ENCODE measurements around the gene TBXA2R. TPM values are rescaled to one million over a fixed set of nuclear protein-coding genes. Genes with fewer than 3 reads are reported as not detected.

TBXA2R gene
- total RNA-seq, 1 donor from 2014 or later, result 0.23 TPM

- Mint-ChIP-seq H3K27me3 (ENCODE audit: low read depth) (no peaks in the 10 kb centered on the region), H3K9me3 (no peaks in the 10 kb centered on the region), H3K4me3 (no peak overlapping the region), H3K36me3 (ENCODE audit: low read depth) (no peaks in the 10 kb centered on the region), H3K27ac (ENCODE audit: unreplicated experiment) (peak overlapping the region; percentile 67), H3K4me1 (no peaks in the 10 kb centered on the region)
- TF ChIP-seq, protein P1, sequence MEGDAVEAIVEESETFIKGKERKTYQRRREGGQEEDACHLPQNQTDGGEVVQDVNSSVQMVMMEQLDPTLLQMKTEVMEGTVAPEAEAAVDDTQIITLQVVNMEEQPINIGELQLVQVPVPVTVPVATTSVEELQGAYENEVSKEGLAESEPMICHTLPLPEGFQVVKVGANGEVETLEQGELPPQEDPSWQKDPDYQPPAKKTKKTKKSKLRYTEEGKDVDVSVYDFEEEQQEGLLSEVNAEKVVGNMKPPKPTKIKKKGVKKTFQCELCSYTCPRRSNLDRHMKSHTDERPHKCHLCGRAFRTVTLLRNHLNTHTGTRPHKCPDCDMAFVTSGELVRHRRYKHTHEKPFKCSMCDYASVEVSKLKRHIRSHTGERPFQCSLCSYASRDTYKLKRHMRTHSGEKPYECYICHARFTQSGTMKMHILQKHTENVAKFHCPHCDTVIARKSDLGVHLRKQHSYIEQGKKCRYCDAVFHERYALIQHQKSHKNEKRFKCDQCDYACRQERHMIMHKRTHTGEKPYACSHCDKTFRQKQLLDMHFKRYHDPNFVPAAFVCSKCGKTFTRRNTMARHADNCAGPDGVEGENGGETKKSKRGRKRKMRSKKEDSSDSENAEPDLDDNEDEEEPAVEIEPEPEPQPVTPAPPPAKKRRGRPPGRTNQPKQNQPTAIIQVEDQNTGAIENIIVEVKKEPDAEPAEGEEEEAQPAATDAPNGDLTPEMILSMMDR (conservative IDR thresholded peaks at IDR 0.05), result no peak
- DNase-seq (ENCODE audit: low read depth, low spot score), result no peak
Observed at GRCh38 chr19:3615524-3616135, 9.0 kb upstream of the TBXA2R start.

GRCh38 chr19:3614858-3615505 is 8.3 kb upstream of the TBXA2R start:
- Mint-ChIP-seq H3K27me3 (ENCODE audit: low read depth) (no peaks in the 10 kb centered on the region), H3K4me3 (no peak overlapping the region), H3K4me1 (no peaks in the 10 kb centered on the region), H3K27ac (ENCODE audit: unreplicated experiment) (peak overlapping the region; percentile 67), H3K36me3 (ENCODE audit: low read depth) (no peaks in the 10 kb centered on the region), H3K9me3 (no peaks in the 10 kb centered on the region)
- TF ChIP-seq, protein P1 (conservative IDR thresholded peaks at IDR 0.05), result no peak
- DNase-seq (ENCODE audit: low read depth, low spot score), result no peak

GRCh38 chr19:3613818-3614661 is 7.4 kb upstream of the TBXA2R start:
- Mint-ChIP-seq H3K4me3 (no peak overlapping the region), H3K27ac (ENCODE audit: unreplicated experiment) (no peak overlapping the region), H3K36me3 (ENCODE audit: low read depth) (no peaks in the 10 kb centered on the region), H3K9me3 (no peaks in the 10 kb centered on the region), H3K4me1 (no peaks in the 10 kb centered on the region), H3K27me3 (ENCODE audit: low read depth) (no peaks in the 10 kb centered on the region)
- DNase-seq (ENCODE audit: low read depth, low spot score), result no peak
- TF ChIP-seq, protein P1 (conservative IDR thresholded peaks at IDR 0.05), result no peak

DNA sequence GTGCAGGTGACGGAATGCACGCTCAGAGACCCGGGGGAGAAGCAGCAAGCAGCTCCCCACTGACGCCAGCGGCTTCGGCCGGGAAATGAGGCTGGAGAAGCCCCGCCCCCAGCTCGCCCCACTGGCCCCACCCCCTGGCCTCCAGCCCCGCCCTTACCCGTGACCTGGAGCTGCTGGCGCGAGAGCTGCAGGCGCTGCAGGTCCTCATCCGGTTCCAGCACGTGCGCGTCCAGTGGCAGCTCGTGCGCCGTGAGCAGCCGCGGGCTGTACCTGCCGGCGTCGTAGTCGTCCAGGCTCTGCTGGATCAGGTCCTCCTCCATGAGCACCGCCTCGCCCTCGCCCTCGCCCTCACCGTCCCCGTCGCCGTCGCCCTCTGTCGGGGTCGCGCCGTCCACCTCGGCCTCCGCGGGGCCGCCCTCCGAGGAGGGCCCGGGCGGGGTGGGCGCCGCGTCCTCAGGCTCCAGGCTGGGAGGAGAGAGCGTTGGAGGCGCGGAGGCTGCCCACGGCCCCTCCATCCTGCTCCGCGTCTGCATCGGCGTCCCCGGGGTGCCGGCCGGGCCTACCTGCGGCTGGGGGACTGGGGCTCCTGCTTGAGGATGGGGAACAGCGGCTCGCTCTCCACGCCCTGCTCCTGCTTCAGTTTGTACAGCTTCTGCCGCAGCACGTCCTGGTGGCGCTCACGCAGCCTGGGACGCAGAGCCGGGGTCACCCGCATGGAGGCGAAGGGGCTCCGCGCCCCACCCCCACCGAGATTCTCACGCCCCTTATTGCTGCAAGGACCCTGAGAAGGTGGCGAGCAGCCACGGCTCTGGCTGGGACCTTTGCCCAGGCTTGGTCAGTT is 6.4 kb upstream of the TBXA2R start:
- H3K9me3 Mint-ChIP-seq, result no peaks in the 10 kb centered on the region
- peaks cover 4% of the 10 kb centered on the region for H3K27me3 Mint-ChIP-seq (ENCODE audit: low read depth)
- H3K4me1 Mint-ChIP-seq, result peaks cover 2% of the 10 kb centered on the region
- H3K27ac Mint-ChIP-seq (ENCODE audit: unreplicated experiment), result no peak overlapping the region
- TF ChIP-seq, protein P1 (conservative IDR thresholded peaks at IDR 0.05), result no peak
- H3K4me3 Mint-ChIP-seq, result no peak overlapping the region
- no peak for DNase-seq (ENCODE audit: low read depth, low spot score)
- no peaks in the 10 kb centered on the region for H3K36me3 Mint-ChIP-seq (ENCODE audit: low read depth)

GRCh38 chr19:3612330-3612729 is 5.7 kb upstream of the TBXA2R start:
- Mint-ChIP-seq H3K4me3 (no peak overlapping the region), H3K27ac (ENCODE audit: unreplicated experiment) (no peak overlapping the region), H3K4me1 (peaks cover 8% of the 10 kb centered on the region), H3K27me3 (ENCODE audit: low read depth) (peaks cover 11% of the 10 kb centered on the region), H3K36me3 (ENCODE audit: low read depth) (no peaks in the 10 kb centered on the region), H3K9me3 (no peaks in the 10 kb centered on the region)
- no peak for DNase-seq (ENCODE audit: low read depth, low spot score)
- TF ChIP-seq, protein P1 (conservative IDR thresholded peaks at IDR 0.05), result no peak
